ENCODE results near the gene FANCG.

Gene FANCG

GRCh38 chr9:35079426-35080341 lies at the start of gene FANCG:
FANCG (minus strand) TSS chr9:35079942; CDS start chr9:35079524, 418 bp downstream.
- no peaks in the 10 kb centered on the region for H3K27me3 ChIP-seq (ENCODE audit: control insufficient read depth in 2 of 2, insufficient read depth in 2 of 2, low read length in 2 of 2)
- peak within 1 kb of the TSS; percentile 83 for H3K9ac ChIP-seq (ENCODE audit: low read depth in 1 of 2, low read length in 2 of 2)
- peak within 1 kb of the TSS; percentile 67 to 68 for H3K27ac ChIP-seq (ENCODE audit: low read depth in 2 of 2, low read length in 2 of 2)
- no peaks in the 10 kb centered on the region for H3K9me3 ChIP-seq (ENCODE audit: control insufficient read depth in 2 of 2, low read length in 2 of 2)
- H3K4me1 ChIP-seq (ENCODE audit: control insufficient read depth in 2 of 2, insufficient read depth in 2 of 2, low read length in 2 of 2), result peaks cover 10 to 16% of the 10 kb centered on the region in 2 donors
- peaks cover 3 to 7% of the 10 kb centered on the region in 2 donors for H3K36me3 ChIP-seq (ENCODE audit: control insufficient read depth in 2 of 2, insufficient read depth in 2 of 2, low read length in 2 of 2)
- peak within 1 kb of the TSS; percentile 84 to 86 for H3K4me3 ChIP-seq (ENCODE audit: low read length in 2 of 2)

DNA sequence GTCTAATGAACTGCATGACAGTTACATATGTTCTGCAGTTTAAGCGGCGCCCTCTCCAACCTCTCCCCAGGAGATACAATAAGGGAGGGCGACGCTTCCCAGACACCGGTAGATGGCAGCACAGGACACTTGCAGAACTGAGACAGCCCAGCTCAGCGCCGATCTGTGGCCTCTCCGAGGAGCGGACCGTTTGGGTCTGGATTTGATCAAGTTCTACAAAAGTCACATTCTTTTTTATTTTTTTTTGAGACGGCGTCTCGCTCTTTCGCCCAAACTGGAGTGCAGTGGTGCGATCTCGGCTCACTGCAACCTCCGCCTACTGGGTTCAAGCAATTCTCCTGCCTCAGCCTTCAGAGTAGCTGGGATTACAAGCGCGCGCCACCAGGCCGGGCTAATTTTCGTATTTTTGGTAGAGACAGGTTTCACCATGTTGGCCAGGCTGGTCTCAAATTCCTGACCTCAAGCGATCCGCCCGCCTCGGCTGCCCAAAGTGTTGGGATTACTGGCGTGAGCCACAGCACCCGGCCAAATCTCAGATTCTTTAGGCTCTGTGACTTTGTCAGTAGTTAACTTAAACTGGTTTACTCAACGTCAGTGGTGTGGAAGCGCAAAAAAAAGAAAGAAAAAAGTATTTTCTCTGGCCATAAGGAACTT lies 37.3 kb upstream of the FANCG start:
- H3K36me3 ChIP-seq (ENCODE audit: control insufficient read depth in 2 of 2, insufficient read depth in 2 of 2, low read length in 2 of 2), result no peaks in the 10 kb centered on the region
- peaks cover 34 to 37% of the 10 kb centered on the region in 2 donors for H3K4me1 ChIP-seq (ENCODE audit: control insufficient read depth in 2 of 2, insufficient read depth in 2 of 2, low read length in 2 of 2)
- no peaks in the 10 kb centered on the region for H3K27me3 ChIP-seq (ENCODE audit: control insufficient read depth in 2 of 2, insufficient read depth in 2 of 2, low read length in 2 of 2)
- peak overlapping the region; percentile 85 to 99 for H3K4me3 ChIP-seq (ENCODE audit: low read length in 2 of 2)
- H3K27ac ChIP-seq (ENCODE audit: low read depth in 2 of 2, low read length in 2 of 2), result peak overlapping the region; percentile 96
- H3K9ac ChIP-seq (ENCODE audit: low read depth in 1 of 2, low read length in 2 of 2), result peak overlapping the region; percentile 70 to 86
- no peaks in the 10 kb centered on the region for H3K9me3 ChIP-seq (ENCODE audit: control insufficient read depth in 2 of 2, low read length in 2 of 2)

DNA sequence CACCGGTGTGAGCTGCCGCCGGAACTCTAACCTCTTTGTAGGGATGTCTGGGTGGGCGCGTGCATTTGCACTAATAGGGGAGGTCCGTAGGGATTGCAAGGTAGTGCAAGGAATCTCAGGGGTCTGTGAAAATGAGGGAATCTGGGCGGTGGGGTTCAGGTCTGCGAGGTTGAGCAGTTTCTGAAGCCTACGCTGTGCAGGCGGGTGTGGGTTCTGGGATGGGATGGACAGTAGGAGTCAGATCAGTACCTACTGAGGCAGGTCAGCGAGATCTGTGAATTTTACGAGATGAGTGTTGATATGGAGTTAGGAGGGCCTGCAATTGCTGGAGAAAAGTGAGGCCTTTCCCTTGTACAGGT lies 36.8 kb upstream of the FANCG start:
- Histone ChIP-seq H3K9ac (ENCODE audit: low read depth in 1 of 2, low read length in 2 of 2) (peak overlapping the region; percentile 70 to 86), H3K36me3 (ENCODE audit: control insufficient read depth in 2 of 2, insufficient read depth in 2 of 2, low read length in 2 of 2) (no peaks in the 10 kb centered on the region), H3K4me3 (ENCODE audit: low read length in 2 of 2) (peak overlapping the region; percentile 85 to 99), H3K9me3 (ENCODE audit: control insufficient read depth in 2 of 2, low read length in 2 of 2) (no peaks in the 10 kb centered on the region), H3K4me1 (ENCODE audit: control insufficient read depth in 2 of 2, insufficient read depth in 2 of 2, low read length in 2 of 2) (peaks cover 39 to 41% of the 10 kb centered on the region in 2 donors), H3K27ac (ENCODE audit: low read depth in 2 of 2, low read length in 2 of 2) (peak overlapping the region; percentile 96), H3K27me3 (ENCODE audit: control insufficient read depth in 2 of 2, insufficient read depth in 2 of 2, low read length in 2 of 2) (no peaks in the 10 kb centered on the region)

DNA sequence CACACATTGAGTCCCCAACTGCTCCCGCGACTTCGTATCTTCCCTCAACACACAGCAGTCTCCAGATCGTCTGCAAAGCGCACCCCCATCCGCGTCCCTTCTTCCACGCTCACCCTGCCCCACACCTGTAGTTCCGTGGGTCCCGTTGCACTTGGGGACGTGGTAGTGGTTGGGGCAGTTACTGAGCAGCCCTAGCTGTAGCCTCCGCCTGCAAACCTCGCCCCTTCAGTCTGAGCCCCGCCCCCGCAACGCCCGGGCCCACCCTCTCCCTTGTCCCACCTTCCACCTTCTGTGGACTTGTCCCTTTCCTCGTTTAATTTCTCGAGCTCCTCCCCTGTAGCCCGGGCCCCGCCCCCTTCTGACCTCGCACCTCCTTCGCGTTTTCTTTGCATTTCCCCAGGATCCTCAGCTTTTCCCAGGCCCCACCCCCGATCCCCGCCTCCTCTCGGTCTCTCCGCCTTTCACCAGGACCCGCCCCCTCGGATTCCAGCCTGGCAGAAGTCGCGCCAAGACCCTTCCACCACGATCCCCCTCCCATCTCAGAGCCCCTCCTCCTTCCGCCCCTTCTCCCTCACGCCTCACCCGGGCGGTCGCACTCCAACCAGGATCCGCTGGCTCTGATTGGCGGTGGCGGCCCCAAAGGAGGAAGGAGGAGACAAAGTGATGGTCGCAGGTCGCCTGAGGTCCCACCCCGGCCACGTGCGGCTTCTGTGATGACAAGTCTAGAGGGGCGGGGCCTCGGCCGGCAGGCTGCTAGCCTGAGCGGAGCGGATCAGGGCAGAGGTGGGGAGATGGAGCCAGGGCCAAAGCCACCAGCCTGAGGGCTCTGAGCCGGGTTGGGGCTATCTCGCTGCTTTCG lies 36.2 kb upstream of the FANCG start, which contains the start of gene ATOSB:
TSS of gene ATOSB (minus strand) at position 183 of the 859 bp plus-strand sequence. CDS start 7,588 bp downstream, outside the sequence.
- Histone ChIP-seq H3K36me3 (ENCODE audit: control insufficient read depth in 2 of 2, insufficient read depth in 2 of 2, low read length in 2 of 2) (no peaks in the 10 kb centered on the region), H3K27ac (ENCODE audit: low read depth in 2 of 2, low read length in 2 of 2) (peak within 1 kb of the TSS; percentile 96), H3K27me3 (ENCODE audit: control insufficient read depth in 2 of 2, insufficient read depth in 2 of 2, low read length in 2 of 2) (no peaks in the 10 kb centered on the region), H3K9ac (ENCODE audit: low read depth in 1 of 2, low read length in 2 of 2) (peak within 1 kb of the TSS; percentile 86), H3K4me1 (ENCODE audit: control insufficient read depth in 2 of 2, insufficient read depth in 2 of 2, low read length in 2 of 2) (peaks cover 42 to 45% of the 10 kb centered on the region in 2 donors), H3K9me3 (ENCODE audit: control insufficient read depth in 2 of 2, low read length in 2 of 2) (no peaks in the 10 kb centered on the region), H3K4me3 (ENCODE audit: low read length in 2 of 2) (peak within 1 kb of the TSS; percentile 85 to 99)

- Histone ChIP-seq H3K9ac (ENCODE audit: low read depth in 1 of 2, low read length in 2 of 2) (peak overlapping the region; percentile 86), H3K27ac (ENCODE audit: low read depth in 2 of 2, low read length in 2 of 2) (peak overlapping the region; percentile 96), H3K4me3 (ENCODE audit: low read length in 2 of 2) (peak overlapping the region; percentile 85 to 99), H3K4me1 (ENCODE audit: control insufficient read depth in 2 of 2, insufficient read depth in 2 of 2, low read length in 2 of 2) (peaks cover 51 to 54% of the 10 kb centered on the region in 2 donors), H3K27me3 (ENCODE audit: control insufficient read depth in 2 of 2, insufficient read depth in 2 of 2, low read length in 2 of 2) (no peaks in the 10 kb centered on the region), H3K9me3 (ENCODE audit: control insufficient read depth in 2 of 2, low read length in 2 of 2) (no peaks in the 10 kb centered on the region), H3K36me3 (ENCODE audit: control insufficient read depth in 2 of 2, insufficient read depth in 2 of 2, low read length in 2 of 2) (no peaks in the 10 kb centered on the region)
These were observed 35.3 kb upstream of the FANCG start for GRCh38 chr9:35114840-35115628.

- H3K4me1 ChIP-seq (ENCODE audit: control insufficient read depth in 2 of 2, insufficient read depth in 2 of 2, low read length in 2 of 2), result peaks cover 51 to 54% of the 10 kb centered on the region in 2 donors
- no peaks in the 10 kb centered on the region for H3K9me3 ChIP-seq (ENCODE audit: control insufficient read depth in 2 of 2, low read length in 2 of 2)
- H3K36me3 ChIP-seq (ENCODE audit: control insufficient read depth in 2 of 2, insufficient read depth in 2 of 2, low read length in 2 of 2), result no peaks in the 10 kb centered on the region
- no peaks in the 10 kb centered on the region for H3K27me3 ChIP-seq (ENCODE audit: control insufficient read depth in 2 of 2, insufficient read depth in 2 of 2, low read length in 2 of 2)
- H3K9ac ChIP-seq (ENCODE audit: low read depth in 1 of 2, low read length in 2 of 2), result peak overlapping the region; percentile 86
- H3K27ac ChIP-seq (ENCODE audit: low read depth in 2 of 2, low read length in 2 of 2), result peak overlapping the region; percentile 96
- peak overlapping the region; percentile 85 to 99 for H3K4me3 ChIP-seq (ENCODE audit: low read length in 2 of 2)
These were observed 34.5 kb upstream of the FANCG start for GRCh38 chr9:35114113-35114839.

DNA sequence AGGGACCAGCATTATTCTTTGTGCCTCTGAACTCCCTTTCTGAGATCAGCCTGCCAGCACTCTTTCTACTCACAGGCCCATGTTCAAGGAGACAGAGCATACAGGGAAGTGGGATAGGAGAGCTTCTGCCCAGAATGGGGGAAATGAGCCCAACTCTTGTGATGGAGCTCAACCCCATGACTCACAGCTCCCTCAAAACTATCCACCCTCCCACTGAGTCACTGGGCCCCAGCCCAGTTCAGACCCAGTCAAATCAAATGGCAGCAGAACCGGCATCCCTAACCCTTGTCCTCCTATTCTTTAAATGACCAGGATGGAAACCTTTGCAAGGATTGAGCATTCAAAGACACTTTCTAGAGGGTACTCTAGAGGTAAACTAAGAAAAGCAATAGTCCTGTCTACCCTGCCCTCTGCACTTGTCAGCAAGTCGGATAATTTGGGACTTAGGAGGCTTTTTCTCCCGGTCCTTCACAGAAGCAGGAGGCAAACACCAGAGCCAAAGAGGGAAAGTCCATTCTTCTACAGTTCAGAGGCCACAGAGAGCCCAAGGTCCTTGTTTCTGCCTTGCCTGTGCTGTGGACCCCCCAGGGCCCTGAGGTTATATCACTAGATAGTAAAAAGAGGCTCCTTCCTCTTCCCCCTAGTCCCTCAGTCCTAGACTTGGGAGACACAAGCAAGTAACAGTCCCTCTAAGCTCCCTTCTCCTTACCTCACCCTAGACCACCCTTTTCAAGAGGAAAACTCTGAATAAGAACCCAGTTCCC lies 32.7 kb upstream of the FANCG start:
- Histone ChIP-seq H3K9me3 (ENCODE audit: control insufficient read depth in 2 of 2, low read length in 2 of 2) (no peaks in the 10 kb centered on the region), H3K9ac (ENCODE audit: low read depth in 1 of 2, low read length in 2 of 2) (peak overlapping the region in 1 of 2 donors; percentile 53), H3K4me1 (ENCODE audit: control insufficient read depth in 2 of 2, insufficient read depth in 2 of 2, low read length in 2 of 2) (peaks cover 51 to 54% of the 10 kb centered on the region in 2 donors), H3K27ac (ENCODE audit: low read depth in 2 of 2, low read length in 2 of 2) (peak overlapping the region; percentile 69 to 74), H3K36me3 (ENCODE audit: control insufficient read depth in 2 of 2, insufficient read depth in 2 of 2, low read length in 2 of 2) (peaks cover 0 to 9% of the 10 kb centered on the region in 2 donors), H3K27me3 (ENCODE audit: control insufficient read depth in 2 of 2, insufficient read depth in 2 of 2, low read length in 2 of 2) (no peaks in the 10 kb centered on the region), H3K4me3 (ENCODE audit: low read length in 2 of 2) (peak overlapping the region; percentile 38 to 46)

DNA sequence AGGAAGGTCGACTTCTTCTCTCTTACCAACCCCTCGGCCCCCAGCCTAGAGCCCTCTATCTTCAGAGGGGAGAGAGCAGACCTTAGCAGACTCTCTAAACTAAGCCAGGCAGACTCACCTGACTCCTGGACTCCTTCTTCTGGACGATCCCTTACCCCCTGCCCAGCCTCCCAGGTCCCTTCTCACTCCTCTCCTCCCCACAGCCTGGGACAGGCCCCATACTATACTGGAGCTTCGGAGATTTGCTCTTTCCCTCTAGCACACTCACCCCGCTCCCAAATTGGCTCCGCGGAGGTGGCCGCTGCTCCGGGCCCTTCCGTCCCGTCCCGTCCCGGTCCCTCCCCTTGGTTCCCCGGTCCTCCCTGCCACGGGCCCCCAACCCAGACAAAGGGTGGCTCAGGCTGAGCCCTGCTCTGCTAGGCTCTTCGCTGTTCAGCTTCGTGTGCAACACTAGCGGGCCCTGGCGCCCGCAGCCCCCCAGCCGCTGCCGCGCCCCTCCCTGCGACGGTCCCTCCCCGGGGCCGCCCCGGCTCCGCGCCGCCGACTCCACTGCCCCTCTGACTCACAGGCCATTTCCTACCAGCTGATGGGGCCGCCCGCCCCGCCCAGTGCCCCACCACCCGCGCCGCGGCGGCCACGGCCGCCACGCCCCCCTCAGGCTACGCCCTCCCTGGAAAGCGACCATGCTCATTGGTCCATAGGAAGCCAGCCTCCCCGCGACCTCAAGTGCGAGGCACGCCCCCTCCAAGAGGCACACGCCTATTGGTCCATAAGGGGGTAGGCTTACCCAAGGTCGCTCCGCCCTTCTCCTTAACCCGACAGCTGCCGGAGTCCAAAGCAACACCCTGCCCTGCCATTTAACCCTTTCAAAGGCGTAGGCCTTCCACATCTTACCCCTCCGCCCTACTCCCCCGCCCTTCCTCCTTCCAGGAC lies 31.5 kb upstream of the FANCG start:
- Histone ChIP-seq H3K27ac (ENCODE audit: low read depth in 2 of 2, low read length in 2 of 2) (peak overlapping the region; percentile 74 to 84), H3K4me1 (ENCODE audit: control insufficient read depth in 2 of 2, insufficient read depth in 2 of 2, low read length in 2 of 2) (peaks cover 46 to 48% of the 10 kb centered on the region in 2 donors), H3K36me3 (ENCODE audit: control insufficient read depth in 2 of 2, insufficient read depth in 2 of 2, low read length in 2 of 2) (peaks cover 8 to 17% of the 10 kb centered on the region in 2 donors), H3K9me3 (ENCODE audit: control insufficient read depth in 2 of 2, low read length in 2 of 2) (no peaks in the 10 kb centered on the region), H3K27me3 (ENCODE audit: control insufficient read depth in 2 of 2, insufficient read depth in 2 of 2, low read length in 2 of 2) (no peaks in the 10 kb centered on the region), H3K9ac (ENCODE audit: low read depth in 1 of 2, low read length in 2 of 2) (peak overlapping the region; percentile 87 to 90), H3K4me3 (ENCODE audit: low read length in 2 of 2) (peak overlapping the region; percentile 76 to 81)

Data from mucosa of rectum (tissue), 2 donors.